Endothelial cell of umbilical vein (primary cell): ENCODE results near the gene IL24.

Experiments
- CTCF ChIP-seq, 2 donors: IDR thresholded peaks; 1 replicate in 1 of 2; 2 replicates in 1 of 2; pipeline ENCODE4 v1.5.1; 2011; ENCODE audit warnings: low read length in 2 of 2, mild to moderate bottlenecking in 2 of 2, moderate library complexity in 2 of 2, control low read depth in 1 of 2, inconsistent platforms in 1 of 2, low read depth in 1 of 2; ENCODE audit not compliant: insufficient read depth in 1 of 2; ENCODE audit errors: extremely low read depth in 1 of 2
- EZH2 ChIP-seq: IDR thresholded peaks from 2 replicates; pipeline ENCODE4 v1.6.1; 2012; ENCODE audit warnings: borderline replicate concordance, low read depth, mild to moderate bottlenecking, moderate library complexity, low read length, inconsistent platforms; ENCODE audit not compliant: severe bottlenecking
- FOS ChIP-seq: IDR thresholded peaks from 2 replicates; pipeline ENCODE4 v1.6.1; 2011; ENCODE audit warnings: mild to moderate bottlenecking, low read length, moderate library complexity, borderline replicate concordance; ENCODE audit not compliant: insufficient read depth
- JUN ChIP-seq: IDR thresholded peaks from 2 replicates; pipeline ENCODE4 v1.6.1; 2011; ENCODE audit warnings: borderline replicate concordance, low read depth; ENCODE audit not compliant: insufficient read length, insufficient read depth
- MAX ChIP-seq: IDR thresholded peaks from 2 replicates; pipeline ENCODE4 v1.6.1; 2011; ENCODE audit not compliant: insufficient read depth, insufficient read length
- POLR2A ChIP-seq: IDR thresholded peaks from 2 replicates; pipeline ENCODE4 v1.6.1; 2012; ENCODE audit warnings: low read depth, mild to moderate bottlenecking, control low read depth, low read length

GRCh38 chr1:206953126-206953525, 55.9 kb downstream of the IL24 start:
- TF ChIP-seq CTCF (IDR thresholded peaks at IDR 0.05; ENCODE audit: extremely low read depth in 1 of 2, insufficient read depth in 1 of 2, low read depth in 1 of 2, low read length in 2 of 2) (no peak), POLR2A (no peak), JUN (no peak), MAX (no peak), FOS (no peak), EZH2 (no peak)
